Left colon (tissue), 2 donors: ENCODE measurements around the gene CLEC12A. TPM values are rescaled to one million over a fixed set of nuclear protein-coding genes. Genes with fewer than 3 reads are reported as not detected.
"Not testable (repeated sequence)": the region's sequence is repeated elsewhere in the genome, so short reads cannot be mapped to it uniquely, and the experiment has no call there.

ENCODE experiments used
- ATAC-seq: fragments of 200-7000 bp; cut with Tn5 transposase; one replicate; pipeline ENCODE4 v1.9.1; 2020; ENCODE audit warnings: mild to moderate bottlenecking, moderate library complexity
- DNase-seq, 2 donors: peaks; one replicate each; pipeline ENCODE4 v3.0.0-alpha.2; 2020
- intact Hi-C, 2 donors: fragments of 100-400 bp; cut with DNase I in 1 of 2; cut with micrococcal nuclease in 1 of 2; formaldehyde crosslinking; loops; one replicate each; pipeline versions ENCODE4 v1.11.2 to v1.14.0; 2022; cut with DNase I, micrococcal nuclease
- long read RNA-seq: library from polyadenylated mRNA; unstranded; transcript quantifications from one replicate; pipeline ENCODE4 v2.0.0, GENCODE V29; 2021
- total RNA-seq, 2 donors: library from RNA; stranded (reverse); fragmentation: NEBNext Ultra II Directional; extraction: Animal tissue kit (Norgen Biotek cat#: 25700); gene quantifications; one replicate each; pipeline ENCODE4 v1.2.1, GENCODE V29; 2021
- donor health status: DM: no; HTN: no; CAD: no.
- donor health status: DM: yes; HTN: yes; CAD: no.

Gene CLEC12A
- under 1 TPM in 1 of 2 donors, not detected in 1; 0.75 TPM for total RNA-seq
- long read RNA-seq, partial matches to known transcripts, result 0 of 3 reads
- long read RNA-seq, other reads (novel, unspliced or antisense), result 3 of 3 reads

- intact Hi-C loops, result no loop called here
- no peak for ATAC-seq
Measured at GRCh38 chr12:9971181-9971580, at the start of gene CLEC12A. CLEC12A (plus strand) TSS chr12:9971409; CDS start chr12:9971597, 188 bp downstream.

DNA sequence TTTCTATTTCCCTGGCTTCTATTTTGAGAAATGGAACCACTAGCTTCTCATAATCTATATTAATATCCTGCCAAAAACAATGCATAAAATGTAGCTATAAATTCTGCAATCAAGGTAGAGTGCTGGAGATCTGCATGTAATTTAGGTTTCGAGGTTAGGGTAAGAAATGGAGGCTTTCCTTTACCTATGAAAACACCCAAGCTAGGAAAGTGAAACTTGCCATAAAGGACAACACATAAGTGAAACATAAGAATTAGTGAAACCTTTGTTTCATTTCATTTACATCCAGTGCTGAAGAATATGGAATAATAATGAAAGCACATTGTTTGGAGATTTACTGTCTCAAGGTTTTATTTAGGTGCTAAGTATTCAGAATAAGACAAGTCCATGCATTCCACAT lies 48.8 kb upstream of the CLEC12A start:
- intact Hi-C loops, result loop anchor here in 1 of 2 donors (10.0 kb wide), 1 partner anchor 108 kb away; no protein-coding TSS in a partner anchor
- DNase-seq (no peak), ATAC-seq (no peak)

More at GRCh38 chr12:9971181-9971580, at the start of gene CLEC12A:
- DNase-seq, result no peak

- peak; percentile 47 for ATAC-seq
- DNase-seq, result no peak
- intact Hi-C loops, result loop anchor here (5.0 to 10.0 kb wide), 3 partner anchors 111 to 179 kb away; no protein-coding TSS in a partner anchor
Measured at GRCh38 chr12:9925705-9926393, 45.4 kb upstream of the CLEC12A start.

DNA sequence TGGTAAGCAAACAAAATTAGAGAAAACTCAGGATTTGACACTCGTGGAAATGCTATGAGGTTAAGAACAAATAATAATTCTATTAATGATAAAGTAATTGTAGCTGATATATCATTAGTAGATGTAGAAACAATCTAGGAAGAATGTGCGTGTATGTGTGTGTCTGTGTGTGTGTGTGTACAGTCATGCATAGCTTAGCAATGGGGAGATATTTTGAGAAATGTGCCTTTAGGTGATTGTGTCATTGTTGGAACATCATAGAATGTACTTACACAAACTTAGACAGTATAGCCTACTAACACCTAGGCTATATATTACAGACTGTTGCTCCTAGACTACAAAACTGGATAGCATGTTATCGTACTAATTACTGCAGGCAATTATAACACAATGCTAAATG lies 44.3 kb upstream of the CLEC12A start:
- intact Hi-C loops, result loop anchor here (5.0 to 10.0 kb wide), 3 partner anchors 112 to 180 kb away; no protein-coding TSS in a partner anchor
- no peak for ATAC-seq
- no peak for DNase-seq

DNA sequence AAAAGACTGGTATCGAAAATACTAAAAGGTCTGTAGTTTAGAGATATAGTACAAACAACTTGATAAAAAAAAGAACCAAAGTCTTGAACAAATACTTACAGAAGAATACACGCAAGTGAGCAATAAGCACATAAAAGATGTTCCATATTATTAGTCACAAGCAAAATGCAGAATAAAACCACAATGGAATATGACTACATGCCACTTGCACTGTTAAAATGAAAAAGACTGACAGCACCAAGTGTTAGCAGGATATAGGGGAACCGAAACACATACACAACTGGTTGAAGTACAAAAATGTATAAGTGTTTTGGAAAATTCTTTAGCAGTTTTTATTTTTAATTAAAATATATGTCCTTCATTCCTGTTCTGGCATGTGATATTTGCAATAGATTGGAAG lies 42.6 kb upstream of the CLEC12A start:
- no peak for ATAC-seq
- intact Hi-C loops, result loop anchor here (5.0 to 10.0 kb wide), 3 partner anchors 114 to 181 kb away; no protein-coding TSS in a partner anchor
- DNase-seq, result no peak

DNA sequence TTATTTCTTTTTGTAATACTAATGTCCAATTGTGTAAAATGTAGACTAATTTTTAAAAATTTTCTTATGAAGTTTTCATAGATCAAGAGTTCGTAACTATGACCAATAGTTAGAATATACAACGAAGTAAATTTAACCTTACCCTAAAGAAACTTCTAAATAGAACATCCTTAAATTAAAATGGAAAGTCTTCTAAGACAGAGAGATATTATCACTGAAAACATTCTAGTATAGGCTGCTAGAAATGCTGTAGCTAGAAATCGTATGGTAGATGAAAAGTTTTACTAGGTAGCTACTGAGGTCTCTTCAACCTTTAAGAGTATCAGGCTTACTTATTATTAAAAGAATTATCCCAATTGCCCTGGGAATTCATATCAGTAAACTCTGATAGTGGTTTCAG lies 40.0 kb upstream of the CLEC12A start:
- ATAC-seq (no peak), DNase-seq (no peak)
- intact Hi-C loops, result no loop called here

GRCh38 chr12:9932270-9932669 lies 38.9 kb upstream of the CLEC12A start, which contains the start of gene CLEC2A:
CLEC2A (minus strand) TSS chr12:9932370; CDS start chr12:9932329, 41 bp downstream.
- no peak for ATAC-seq
- intact Hi-C loops, result no loop called here

DNA sequence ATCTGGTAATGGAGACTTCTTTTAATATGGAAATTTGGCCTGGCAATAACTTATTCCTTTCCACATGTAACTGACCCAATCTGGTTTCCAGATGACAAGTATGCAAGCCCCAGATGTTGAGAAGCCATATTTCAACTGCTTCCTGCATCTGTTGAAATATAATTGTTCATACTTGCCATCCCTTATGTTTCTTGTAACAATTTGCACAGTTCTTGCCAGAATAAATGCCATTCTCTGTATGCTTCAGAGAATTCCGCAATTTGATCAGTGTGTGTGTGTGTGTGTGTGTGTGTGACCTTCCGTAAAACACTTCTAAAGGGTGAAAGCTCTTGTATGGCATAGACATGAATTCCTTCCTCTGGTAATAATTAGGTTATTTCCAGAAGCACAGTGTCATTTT lies 37.3 kb upstream of the CLEC12A start:
- no peak for DNase-seq
- ATAC-seq, result no peak
- intact Hi-C loops, result no loop called here

More at GRCh38 chr12:9932270-9932669, 38.9 kb upstream of the CLEC12A start, which contains the start of gene CLEC2A:
- no peak for DNase-seq

GRCh38 chr12:9935026-9935425 lies 36.2 kb upstream of the CLEC12A start:
- intact Hi-C loops, result no loop called here
- ATAC-seq, result no peak
- no peak for DNase-seq

DNA sequence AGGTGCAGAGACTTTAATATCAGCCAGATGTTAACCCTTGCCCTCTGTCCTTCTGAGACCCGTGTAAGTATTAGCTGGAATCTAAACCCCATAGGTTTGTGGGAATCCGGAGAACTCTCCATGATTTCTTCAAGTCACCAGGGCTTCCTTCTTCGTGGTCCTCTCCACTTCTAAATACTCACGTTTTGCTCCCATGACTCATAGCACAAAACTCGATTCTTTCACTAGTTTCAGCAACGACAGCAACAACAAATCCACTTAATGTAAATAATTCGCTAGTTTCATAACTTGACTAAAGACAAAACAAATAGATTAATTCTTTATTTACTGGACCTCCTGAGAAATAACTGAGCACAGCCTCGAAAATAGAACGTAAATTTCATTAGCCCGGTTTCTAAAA lies 34.6 kb upstream of the CLEC12A start:
- DNase-seq, result no peak
- intact Hi-C loops, result no loop called here
- ATAC-seq, result no peak

DNA sequence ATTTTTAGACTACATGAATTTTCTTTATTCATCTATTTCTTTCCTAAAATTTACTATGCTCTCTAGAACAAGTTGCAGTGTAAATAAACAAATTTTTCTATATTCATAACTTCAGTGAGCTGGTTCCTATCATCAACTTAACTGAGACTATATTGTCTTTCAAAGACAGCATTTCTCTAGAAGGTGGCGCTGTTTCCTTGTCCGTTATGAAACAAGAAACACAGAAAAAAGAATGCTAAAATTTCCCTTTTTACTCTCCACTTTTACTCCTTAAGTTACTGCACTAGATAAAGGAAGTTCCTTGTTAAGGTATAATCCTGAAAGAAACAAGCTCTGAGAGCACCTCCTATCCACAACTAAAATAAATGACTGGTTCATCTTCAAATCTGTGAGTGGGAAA lies 30.8 kb upstream of the CLEC12A start:
- ATAC-seq (no peak), DNase-seq (no peak)
- intact Hi-C loops, result no loop called here

GRCh38 chr12:9941838-9942237 lies 29.4 kb upstream of the CLEC12A start:
- DNase-seq, result no peak
- no peak for ATAC-seq
- intact Hi-C loops, result no loop called here

DNA sequence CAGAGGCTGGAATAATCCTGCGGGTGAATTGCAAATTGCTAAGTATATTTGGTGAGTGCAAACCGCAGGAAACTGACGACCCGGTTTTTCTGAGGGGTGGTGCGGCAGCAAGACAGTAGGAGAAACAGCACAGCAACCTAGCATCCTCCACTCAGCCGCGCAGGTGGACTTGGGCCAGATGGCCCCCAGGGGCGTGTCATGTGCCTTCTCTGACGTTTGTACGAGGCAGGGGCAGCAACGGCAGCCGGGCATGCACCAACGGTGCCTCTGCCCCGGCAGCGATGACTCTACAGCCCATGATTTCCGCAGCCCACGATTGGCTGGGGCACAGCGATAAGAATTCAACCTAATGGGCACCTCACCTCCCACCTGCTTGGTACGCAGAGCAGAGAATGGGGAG lies 28.0 kb upstream of the CLEC12A start:
- intact Hi-C loops, result no loop called here
- no peak for DNase-seq
- no peak for ATAC-seq

- DNase-seq (no peak), ATAC-seq (no peak)
- intact Hi-C loops, result no loop called here
Measured at GRCh38 chr12:9944391-9944790, 26.8 kb upstream of the CLEC12A start.

DNA sequence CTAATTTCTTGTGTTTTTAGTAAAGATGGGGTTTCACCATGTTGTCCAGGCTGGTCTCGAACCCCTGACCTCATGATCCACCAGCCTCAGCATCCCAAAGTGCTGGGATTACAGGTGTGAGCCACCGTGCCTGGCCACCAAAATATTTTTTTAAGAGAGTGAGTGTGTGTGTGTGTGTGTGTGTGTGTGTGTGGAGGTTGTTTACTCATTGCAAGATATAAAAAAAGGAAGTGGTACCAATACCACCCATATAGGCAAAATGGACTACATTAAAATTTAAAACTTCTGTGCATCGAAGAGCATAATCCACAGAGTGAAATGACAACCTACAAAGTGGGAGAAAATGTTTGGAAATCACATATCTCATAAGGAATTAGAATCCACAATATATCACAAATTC lies 23.5 kb upstream of the CLEC12A start:
- ATAC-seq (no peak), DNase-seq (no peak)
- intact Hi-C loops, result no loop called here

DNA sequence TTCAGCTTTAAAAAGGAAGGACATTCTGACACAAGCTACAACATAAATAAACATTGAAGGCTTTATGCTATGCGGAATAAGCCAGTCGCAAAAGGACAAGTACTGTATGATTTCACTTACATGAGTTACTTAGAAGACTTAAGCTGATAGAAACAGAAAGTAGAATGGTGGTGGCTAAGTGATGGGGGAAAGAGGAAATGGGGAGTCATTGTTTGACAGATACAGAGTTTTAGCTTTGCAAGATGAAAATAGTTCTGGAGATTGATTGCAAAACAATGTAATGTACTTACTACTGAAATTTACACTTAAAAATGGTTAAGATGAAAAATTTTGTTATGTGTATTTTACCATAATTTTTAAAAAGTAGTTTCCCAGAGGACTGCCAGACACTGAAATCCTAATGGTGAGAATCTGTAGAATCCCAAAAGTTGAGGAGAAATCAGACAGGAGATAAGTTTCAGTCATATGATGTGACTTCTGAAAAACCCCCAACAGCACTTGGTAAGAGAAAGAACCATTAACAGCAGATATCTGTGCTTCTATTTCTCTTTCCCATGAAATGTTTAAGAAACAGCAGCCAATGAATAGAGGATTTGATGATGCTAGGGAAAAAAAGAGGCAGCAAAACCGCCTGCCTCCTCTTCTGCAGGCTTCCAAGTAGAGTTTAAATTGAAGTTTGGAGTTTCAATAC lies 22.5 kb upstream of the CLEC12A start:
- ATAC-seq, result no peak
- DNase-seq, result no peak

GRCh38 chr12:9951026-9951675 lies 20.1 kb upstream of the CLEC12A start:
- intact Hi-C loops, result no loop called here
- no peak for ATAC-seq
- DNase-seq, result no peak

More for the DNA sequence above, 22.5 kb upstream of the CLEC12A start:
- intact Hi-C loops, result no loop called here

DNA sequence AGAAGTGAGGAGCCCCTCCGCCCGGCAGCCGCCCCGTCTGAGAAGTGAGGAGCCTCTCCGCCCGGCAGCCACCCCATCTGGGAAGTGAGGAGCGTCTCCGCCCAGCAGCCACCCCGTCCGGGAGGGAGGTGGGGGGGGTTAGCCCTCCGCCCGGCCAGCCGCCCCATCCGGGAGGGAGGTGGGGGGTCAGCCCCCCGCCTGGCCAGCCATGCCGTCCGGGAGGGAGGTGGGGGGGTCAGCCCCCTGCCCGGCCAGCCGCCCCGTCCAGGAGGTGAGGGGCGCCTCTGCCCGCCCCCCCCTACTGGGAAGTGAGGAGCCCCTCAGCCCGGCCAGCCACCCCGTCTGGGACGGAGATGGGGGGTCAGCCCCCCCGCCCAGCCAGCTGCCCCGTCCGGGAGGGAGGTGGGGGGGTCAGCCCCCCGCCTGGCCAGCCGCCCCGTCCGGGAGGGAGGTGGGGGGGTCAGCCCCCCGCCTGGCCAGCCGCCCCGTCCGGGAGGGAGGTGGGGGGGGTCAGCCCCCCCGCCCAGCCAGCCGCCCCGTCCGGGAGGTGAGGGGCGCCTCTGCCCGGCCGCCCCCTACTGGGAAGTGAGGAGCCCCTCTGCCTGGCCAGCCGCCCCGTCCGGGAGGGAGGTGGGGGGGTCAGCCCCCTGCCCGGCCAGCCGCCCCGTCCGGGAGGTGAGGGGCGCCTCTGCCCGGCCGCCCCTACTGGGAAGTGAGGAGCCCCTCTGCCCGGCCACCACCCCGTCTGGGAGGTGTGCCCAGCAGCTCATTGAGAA lies 18.1 kb upstream of the CLEC12A start:
- DNase-seq, intact Hi-C loops, ATAC-seq: not testable (repeated sequence)

DNA sequence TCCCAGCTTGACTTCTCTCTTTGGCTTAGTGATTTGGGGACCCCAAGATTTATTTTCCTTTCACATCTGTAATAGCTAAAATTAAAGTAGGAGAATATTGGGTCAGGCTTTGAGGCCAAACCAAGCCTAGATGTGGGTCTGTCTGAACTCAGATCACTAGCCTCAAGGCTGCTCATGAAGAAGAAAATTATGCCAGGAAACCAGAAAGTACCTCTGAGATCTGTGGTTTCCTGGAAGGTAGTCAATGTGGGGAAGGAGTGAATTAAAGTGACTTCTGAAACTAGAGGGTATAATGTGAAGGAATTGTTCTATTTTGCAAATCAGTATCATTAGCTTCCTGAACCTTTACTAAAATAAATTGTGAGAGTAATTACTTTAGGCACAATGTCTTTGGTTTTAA lies 13.4 kb upstream of the CLEC12A start:
- intact Hi-C loops, result no loop called here
- no peak for ATAC-seq
- no peak for DNase-seq
